A549 treated with RU486 at 1 μM for 4 hours (cell line): ENCODE data around the gene NUDT4B. TPM values are rescaled to one million over a fixed set of nuclear protein-coding genes. Genes with fewer than 3 reads are reported as not detected.

Experiments
- total RNA-seq: library from RNA; stranded (reverse); fragments of 200-300 nt; extraction: Qiagen RNA extraction; gene quantifications from 5 replicates; pipeline ENCODE4 v1.2.3, GENCODE V29; 2022; ENCODE audit warnings: low read depth

Gene NUDT4B
- 0.37 to 2.0 TPM (median 1.0 TPM) in 5 replicates for total RNA-seq

GRCh38 chr1:148748563-148749334, at the start of gene NUDT4B:
Gene NUDT4B (plus strand): TSS chr1:148748774. CDS start chr1:148748953, 179 bp downstream.

Other genes with a start within 250 kb of the NUDT4B start
- gene NBPF14, start 152.8 kb upstream of the NUDT4B start, total RNA-seq: 12.7 to 15.5 TPM (median 15.3 TPM) in 5 replicates
- gene PDE4DIP, start 95.7 kb downstream of the NUDT4B start, total RNA-seq: 5.8 to 6.6 TPM (median 6.3 TPM) in 5 replicates